Calu3 (cell line): Measurements from ENCODE around the gene PLXNA4. TPM values are rescaled to one million over a fixed set of nuclear protein-coding genes. Genes with fewer than 3 reads are reported as not detected.

Source experiments
- BruUV-seq: library from RNA; stranded (reverse); fragments of 400-500 nt; replicated peaks from 2 replicates; lab custom pipeline; 2021; lab: Mats Ljungman, UMichigan
- CTCF ChIA-PET: fragments of 300-600 bp; sonication (Branson Sonifier 250); formaldehyde crosslinking; loops from one replicate; lab custom pipeline; 2022; ENCODE audit warnings: antibody characterized with exemption; lab: Charles Lee
- DNase-seq: peaks from one replicate; pipeline ENCODE4 v3.0.0; 2022
- H3K27ac Mint-ChIP-seq: one replicate; pipeline ENCODE4 v1.8.0; 2022; ENCODE audit warnings: mixed read lengths; ENCODE audit not compliant: unreplicated experiment
- H3K27me3 Mint-ChIP-seq: one replicate; pipeline ENCODE4 v1.8.0; 2022; ENCODE audit warnings: mixed read lengths; ENCODE audit not compliant: unreplicated experiment
- H3K36me3 Mint-ChIP-seq: one replicate; pipeline ENCODE4 v1.8.0; 2022; ENCODE audit warnings: mild to moderate bottlenecking, moderate library complexity, mixed read lengths; ENCODE audit not compliant: insufficient read depth, unreplicated experiment
- H3K4me1 Mint-ChIP-seq: one replicate; pipeline ENCODE4 v1.8.0; 2022; ENCODE audit warnings: mild to moderate bottlenecking, low read depth, mixed read lengths; ENCODE audit not compliant: unreplicated experiment
- H3K4me3 Mint-ChIP-seq: one replicate; pipeline ENCODE4 v1.8.0; 2022; ENCODE audit warnings: mild to moderate bottlenecking, low read depth, moderate library complexity, mixed read lengths; ENCODE audit not compliant: unreplicated experiment
- H3K9me3 Mint-ChIP-seq: one replicate; pipeline ENCODE4 v1.8.0; 2022; ENCODE audit warnings: low read depth, mixed read lengths; ENCODE audit not compliant: unreplicated experiment
- CTCF ChIP-seq: fragments of 200-600 bp; IDR thresholded peaks from one replicate; pipeline ENCODE4 v1.8.0; 2022; ENCODE audit warnings: antibody characterized with exemption; ENCODE audit not compliant: unreplicated experiment
- intact Hi-C: fragments of 100-400 bp; cut with micrococcal nuclease; formaldehyde crosslinking; loops from one replicate; pipeline ENCODE4 v1.10.0; 2022; ENCODE audit not compliant: unreplicated experiment
- total RNA-seq: library from RNA; stranded (reverse); gene quantifications from 2 replicates; pipeline ENCODE4 v1.2.3, GENCODE V29; 2022

The PLXNA4 gene
- total RNA-seq, 1 experiment from 2014 or later, result not detected

- H3K36me3 Mint-ChIP-seq, result no peaks in the 10 kb centered on the region
- intact Hi-C loops, result no loop called here
- no peak overlapping the region for H3K4me3 Mint-ChIP-seq
- H3K27ac Mint-ChIP-seq, result no peak overlapping the region
- DNase-seq, result no peak
- TF ChIP-seq CTCF, result no peak
- H3K4me1 Mint-ChIP-seq, result no peaks in the 10 kb centered on the region
- H3K27me3 Mint-ChIP-seq, result peaks cover 52% of the 10 kb centered on the region
- BruUV-seq, result no TSS peak
- CTCF ChIA-PET, result no interaction called here
- H3K9me3 Mint-ChIP-seq, result no peaks in the 10 kb centered on the region
Measured at GRCh38 chr7:132608523-132608922, 32.3 kb upstream of the PLXNA4 start.

GRCh38 chr7:132607656-132608055 lies 31.4 kb upstream of the PLXNA4 start:
- no peak for TF ChIP-seq CTCF
- Mint-ChIP-seq H3K9me3 (no peaks in the 10 kb centered on the region), H3K4me1 (no peaks in the 10 kb centered on the region), H3K27me3 (peaks cover 49% of the 10 kb centered on the region), H3K27ac (no peak overlapping the region), H3K4me3 (no peak overlapping the region), H3K36me3 (no peaks in the 10 kb centered on the region)
- no peak for DNase-seq
- CTCF ChIA-PET, result no interaction called here
- intact Hi-C loops, result no loop called here
- no TSS peak for BruUV-seq

- no peaks in the 10 kb centered on the region for H3K4me1 Mint-ChIP-seq
- TF ChIP-seq CTCF, result no peak
- no peak overlapping the region for H3K27ac Mint-ChIP-seq
- peaks cover 52% of the 10 kb centered on the region for H3K27me3 Mint-ChIP-seq
- BruUV-seq, result no TSS peak
- DNase-seq, result no peak
- CTCF ChIA-PET, result no interaction called here
- H3K9me3 Mint-ChIP-seq, result no peaks in the 10 kb centered on the region
- no peaks in the 10 kb centered on the region for H3K36me3 Mint-ChIP-seq
- H3K4me3 Mint-ChIP-seq, result no peak overlapping the region
- intact Hi-C loops, result no loop called here
Measured at GRCh38 chr7:132604121-132604520, 27.9 kb upstream of the PLXNA4 start.

- peaks cover 60% of the 10 kb centered on the region for H3K27me3 Mint-ChIP-seq
- no peaks in the 10 kb centered on the region for H3K36me3 Mint-ChIP-seq
- H3K4me1 Mint-ChIP-seq, result no peaks in the 10 kb centered on the region
- H3K27ac Mint-ChIP-seq, result no peak overlapping the region
- intact Hi-C loops, result no loop called here
- CTCF ChIA-PET, result no interaction called here
- H3K4me3 Mint-ChIP-seq, result no peak overlapping the region
- no TSS peak for BruUV-seq
- no peak for DNase-seq
- no peaks in the 10 kb centered on the region for H3K9me3 Mint-ChIP-seq
- no peak for TF ChIP-seq CTCF
Measured at GRCh38 chr7:132603220-132603833, 27.1 kb upstream of the PLXNA4 start.
